Body of pancreas (tissue), 4 donors: ENCODE results near the gene ACVR1.

Experiments used
- POLR2A ChIP-seq, 3 donors: fragments of 450-650 bp; IDR thresholded peaks; one replicate each; pipeline ENCODE4 v1.6.1; 2016; ENCODE audit warnings: antibody characterized with exemption in 3 of 3, mild to moderate bottlenecking in 2 of 3
- TF ChIP-seq, protein P1 (sequence below), 7 experiments: fragments of 450-650 bp in 4 of 7; fragments of 200-600 bp in 3 of 7; sonication (generic) in 3 of 7; IDR thresholded peaks; one replicate each; pipeline ENCODE4 v1.5.1; 2016 to 2019; ENCODE audit warnings: antibody characterized with exemption in 7 of 7

DNA sequence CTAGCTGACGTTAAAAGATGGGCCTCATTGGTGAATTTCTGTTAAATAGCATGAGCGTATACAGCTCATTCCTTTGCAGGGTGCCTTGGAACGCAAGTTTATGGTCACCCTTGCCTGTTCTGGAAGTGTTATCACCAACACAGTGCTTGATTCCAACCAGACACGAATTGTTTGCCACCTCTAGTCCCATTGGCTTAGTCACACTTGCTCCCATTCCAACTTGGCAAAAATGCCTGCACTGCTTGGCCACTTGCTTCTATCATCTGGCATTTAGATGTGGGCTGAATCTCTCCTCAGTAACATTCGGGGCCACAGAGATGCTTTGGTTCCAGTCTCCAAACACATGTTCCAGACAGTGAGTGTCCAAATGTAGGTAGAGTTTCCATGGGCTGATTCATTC lies 27.5 kb upstream of the ACVR1 start:
- TF ChIP-seq, protein P1, sequence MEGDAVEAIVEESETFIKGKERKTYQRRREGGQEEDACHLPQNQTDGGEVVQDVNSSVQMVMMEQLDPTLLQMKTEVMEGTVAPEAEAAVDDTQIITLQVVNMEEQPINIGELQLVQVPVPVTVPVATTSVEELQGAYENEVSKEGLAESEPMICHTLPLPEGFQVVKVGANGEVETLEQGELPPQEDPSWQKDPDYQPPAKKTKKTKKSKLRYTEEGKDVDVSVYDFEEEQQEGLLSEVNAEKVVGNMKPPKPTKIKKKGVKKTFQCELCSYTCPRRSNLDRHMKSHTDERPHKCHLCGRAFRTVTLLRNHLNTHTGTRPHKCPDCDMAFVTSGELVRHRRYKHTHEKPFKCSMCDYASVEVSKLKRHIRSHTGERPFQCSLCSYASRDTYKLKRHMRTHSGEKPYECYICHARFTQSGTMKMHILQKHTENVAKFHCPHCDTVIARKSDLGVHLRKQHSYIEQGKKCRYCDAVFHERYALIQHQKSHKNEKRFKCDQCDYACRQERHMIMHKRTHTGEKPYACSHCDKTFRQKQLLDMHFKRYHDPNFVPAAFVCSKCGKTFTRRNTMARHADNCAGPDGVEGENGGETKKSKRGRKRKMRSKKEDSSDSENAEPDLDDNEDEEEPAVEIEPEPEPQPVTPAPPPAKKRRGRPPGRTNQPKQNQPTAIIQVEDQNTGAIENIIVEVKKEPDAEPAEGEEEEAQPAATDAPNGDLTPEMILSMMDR (IDR thresholded peaks at IDR 0.05) = no peak
- TF ChIP-seq POLR2A (IDR thresholded peaks at IDR 0.05) = no peak
